Ramos (cell line): ENCODE data around the gene FALEC.
"Not testable (repeated sequence)": the region's sequence is repeated elsewhere in the genome, so short reads cannot be mapped to it uniquely, and the experiment has no call there.

Experiments
- in situ Hi-C: fragments of 300-500 bp; cut with MboI; formaldehyde crosslinking; loops from one replicate; pipeline ENCODE4 v1.14.3; 2022; ENCODE audit warnings: low sequenced_read_pairs; ENCODE audit not compliant: unreplicated experiment

The FALEC gene

GRCh38 chr1:150557065-150557600 lies 41.6 kb downstream of the FALEC start:
- in situ Hi-C loops = no loop called here

GRCh38 chr1:150557813-150558212 lies 42.3 kb downstream of the FALEC start:
- in situ Hi-C loops = no loop called here

DNA sequence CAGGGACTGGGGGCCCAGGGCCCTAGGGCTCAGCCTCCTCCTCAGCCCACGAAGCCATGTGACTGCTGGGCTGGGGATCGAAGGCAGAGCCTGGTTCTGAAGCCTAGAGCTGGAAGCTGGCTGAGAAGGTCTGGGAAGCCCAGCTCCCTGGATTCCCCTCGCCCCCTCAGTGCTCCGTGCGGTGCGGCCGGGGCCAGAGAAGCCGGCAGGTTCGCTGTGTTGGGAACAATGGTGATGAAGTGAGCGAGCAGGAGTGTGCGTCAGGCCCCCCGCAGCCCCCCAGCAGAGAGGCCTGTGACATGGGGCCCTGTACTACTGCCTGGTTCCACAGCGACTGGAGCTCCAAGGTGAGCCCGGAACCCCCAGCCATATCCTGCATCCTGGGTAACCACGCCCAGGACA lies 42.8 kb downstream of the FALEC start:
- in situ Hi-C loops = no loop called here

- in situ Hi-C loops = no loop called here
Observed at GRCh38 chr1:150558761-150559655, 43.5 kb downstream of the FALEC start.

- in situ Hi-C loops = loop anchor here (5.0 kb wide), 1 partner anchor 58 kb away; no protein-coding TSS in a partner anchor
Observed at GRCh38 chr1:150559656-150560010, 44.1 kb downstream of the FALEC start.

DNA sequence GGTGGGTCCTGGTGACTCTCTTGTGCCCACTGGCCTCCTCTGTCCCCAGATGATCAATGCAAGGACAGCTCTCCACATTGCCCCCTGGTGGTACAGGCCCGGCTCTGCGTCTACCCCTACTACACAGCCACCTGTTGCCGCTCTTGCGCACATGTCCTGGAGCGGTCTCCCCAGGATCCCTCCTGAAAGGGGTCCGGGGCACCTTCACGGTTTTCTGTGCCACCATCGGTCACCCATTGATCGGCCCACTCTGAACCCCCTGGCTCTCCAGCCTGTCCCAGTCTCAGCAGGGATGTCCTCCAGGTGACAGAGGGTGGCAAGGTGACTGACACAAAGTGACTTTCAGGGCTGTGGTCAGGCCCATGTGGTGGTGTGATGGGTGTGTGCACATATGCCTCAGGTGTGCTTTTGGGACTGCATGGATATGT lies 44.5 kb downstream of the FALEC start:
- in situ Hi-C loops = loop anchor here (5.0 kb wide), 1 partner anchor 57 kb away; no protein-coding TSS in a partner anchor

- in situ Hi-C loops = loop anchor here (5.0 kb wide), 1 partner anchor 57 kb away; no protein-coding TSS in a partner anchor
Observed at GRCh38 chr1:150560576-150561253, 45.2 kb downstream of the FALEC start.

GRCh38 chr1:150561254-150561973 lies 45.9 kb downstream of the FALEC start:
- in situ Hi-C loops = loop anchor here (5.0 kb wide), 1 partner anchor 56 kb away; no protein-coding TSS in a partner anchor

DNA sequence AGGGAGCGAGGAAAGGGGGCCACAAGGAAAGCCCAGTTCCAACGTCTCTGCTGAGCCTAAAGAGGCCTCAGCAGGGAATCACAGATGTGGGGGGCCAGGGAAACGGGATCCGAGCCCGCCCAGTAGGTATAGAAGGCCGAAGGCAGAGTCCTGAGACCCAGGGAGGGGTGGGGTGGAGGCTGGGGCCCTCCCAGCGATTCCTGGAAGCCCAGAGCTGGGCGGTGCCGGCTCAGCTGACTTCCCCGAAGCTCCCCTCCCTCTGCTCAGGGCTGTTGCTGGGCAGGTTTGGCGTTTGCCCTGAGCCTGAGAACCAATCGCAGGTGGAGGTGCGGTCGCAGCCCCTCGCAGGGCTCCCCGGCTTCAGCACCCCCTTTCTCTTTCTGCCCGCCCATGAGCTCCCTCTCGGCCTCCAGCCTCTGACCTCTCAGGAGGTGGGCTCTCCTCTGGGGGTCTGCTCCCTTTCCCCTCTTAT lies 46.5 kb downstream of the FALEC start:
- in situ Hi-C loops = loop anchor here (5.0 kb wide), 1 partner anchor 55 kb away; no protein-coding TSS in a partner anchor

DNA sequence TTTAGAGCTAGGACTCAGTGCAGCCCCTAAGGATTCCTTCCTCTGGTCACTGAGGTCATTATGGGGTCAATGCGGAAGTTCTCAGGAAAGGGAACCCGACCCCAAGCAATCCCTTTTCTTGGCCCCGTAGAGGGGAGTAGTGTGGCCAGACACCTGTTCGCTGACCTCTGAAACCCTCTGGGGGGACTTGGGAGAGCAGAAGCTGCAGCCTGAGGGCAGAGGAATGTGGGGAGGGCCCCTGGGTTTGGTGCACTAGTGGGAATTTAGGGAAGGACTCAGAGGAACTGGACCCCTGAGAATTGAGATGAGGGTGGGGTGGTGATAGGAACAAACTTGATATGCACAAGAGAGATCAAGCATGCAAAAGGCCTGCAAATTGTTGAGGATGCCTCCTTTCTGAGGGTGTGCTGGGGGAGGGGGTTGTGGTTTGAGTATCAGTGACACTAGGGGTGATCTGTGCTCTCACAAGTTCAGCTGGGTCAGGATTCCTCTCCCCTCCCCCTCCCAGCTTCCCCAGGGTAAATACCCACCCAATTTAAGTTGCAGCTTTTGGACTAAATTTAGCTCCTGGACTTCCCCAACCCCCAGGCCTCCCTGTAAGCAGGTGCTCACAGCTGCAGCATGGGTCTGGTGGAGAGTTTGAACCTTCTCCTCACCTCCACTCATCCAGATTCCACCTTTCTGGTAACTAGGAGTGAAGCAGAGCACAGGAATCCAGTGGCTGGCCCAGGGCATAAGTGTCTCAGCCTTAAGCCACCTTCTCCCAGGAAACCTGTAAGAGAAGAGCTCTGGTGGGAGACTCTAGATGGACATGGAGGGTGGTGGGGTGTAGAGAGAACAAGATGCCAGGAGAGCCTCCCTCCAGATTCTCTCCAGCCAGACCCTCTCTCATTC lies 47.1 kb downstream of the FALEC start:
- in situ Hi-C loops = loop anchor here (5.0 kb wide), 1 partner anchor 55 kb away; no protein-coding TSS in a partner anchor

- in situ Hi-C loops = loop anchor here (5.0 kb wide), 1 partner anchor 54 kb away; no protein-coding TSS in a partner anchor
Observed at GRCh38 chr1:150563340-150564038, 47.9 kb downstream of the FALEC start.

DNA sequence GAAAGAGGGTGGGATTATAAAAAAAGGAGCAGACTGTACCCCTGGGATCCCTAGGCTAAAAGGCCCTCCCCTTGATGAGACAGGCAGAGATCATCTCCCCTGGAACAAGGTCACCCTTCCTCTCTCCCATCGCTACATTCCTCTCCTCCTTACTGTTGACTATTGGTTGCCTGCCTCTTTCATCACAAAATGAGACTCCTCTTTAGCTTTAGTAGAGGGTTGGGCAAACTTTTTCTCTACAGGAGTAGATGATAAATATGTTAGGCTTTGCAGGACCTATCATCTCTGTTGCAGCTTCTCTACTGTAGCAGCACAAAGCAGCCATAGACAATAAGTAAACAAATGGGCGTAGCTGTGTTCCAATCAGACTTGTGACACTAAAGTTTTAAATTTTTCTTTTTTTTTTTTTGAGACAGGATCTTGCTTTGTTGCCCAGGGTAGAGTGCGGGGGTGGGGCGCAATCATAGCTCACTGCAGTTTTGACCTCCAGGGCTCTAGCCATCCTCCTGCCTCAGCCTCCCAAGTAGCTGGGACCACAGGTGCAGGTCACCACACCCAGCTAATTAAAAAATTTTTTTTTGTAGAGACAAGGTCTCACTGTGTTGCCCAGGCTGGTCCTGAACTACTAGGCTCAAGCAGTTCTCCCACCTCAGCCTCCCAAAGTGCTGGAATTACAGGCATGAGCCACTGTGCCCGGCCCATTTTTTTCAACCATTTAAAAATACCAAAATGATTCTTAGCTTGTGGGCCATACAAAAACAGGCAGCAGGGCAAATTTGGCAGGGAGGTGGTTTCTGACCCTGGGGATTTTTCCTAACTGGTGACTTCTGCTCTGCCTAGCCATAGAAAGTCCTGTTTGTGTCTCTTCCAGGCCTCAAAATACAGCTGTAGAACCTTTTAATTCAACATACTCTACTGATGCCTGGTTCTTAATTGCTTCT lies 48.8 kb downstream of the FALEC start:
- in situ Hi-C loops = loop anchor here (5.0 kb wide), 1 partner anchor 53 kb away; no protein-coding TSS in a partner anchor

DNA sequence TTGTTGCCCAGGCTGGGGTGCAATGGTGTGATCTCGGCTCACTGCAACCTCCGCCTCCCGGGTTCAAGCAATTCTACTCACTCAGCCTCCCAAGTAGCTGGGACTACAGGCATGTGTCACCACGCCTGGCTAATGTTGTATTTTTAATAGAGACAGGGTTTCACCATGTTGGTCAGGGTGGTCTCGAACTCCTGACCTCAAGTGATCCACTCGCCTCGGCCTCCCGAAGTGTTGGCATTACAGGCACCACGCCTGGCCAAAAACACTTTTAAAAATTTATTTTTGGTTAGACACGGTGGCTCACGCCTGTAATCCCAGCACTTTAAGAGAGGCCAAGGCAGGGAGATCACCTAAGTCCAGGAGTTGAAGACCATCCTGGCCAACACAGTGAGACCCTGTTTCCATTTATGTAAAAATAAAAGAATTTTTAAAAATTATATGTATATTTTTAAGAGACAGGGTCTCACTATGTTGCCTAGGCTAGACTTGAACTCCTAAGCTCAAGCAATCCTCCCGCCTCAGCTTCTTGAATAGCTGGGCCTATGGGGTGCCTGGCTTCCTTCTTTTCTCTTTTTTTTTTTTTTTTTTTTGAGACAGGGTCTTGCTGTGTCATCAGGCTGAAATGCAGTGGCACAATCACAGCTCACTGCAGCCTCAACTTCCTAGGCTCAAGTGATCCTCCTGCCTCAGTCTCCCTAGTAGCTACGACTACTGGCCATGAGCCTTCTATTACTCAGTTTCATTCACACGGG lies 49.9 kb downstream of the FALEC start:
- in situ Hi-C loops = not testable (repeated sequence)

GRCh38 chr1:150566589-150567340 lies 51.2 kb downstream of the FALEC start:
- in situ Hi-C loops = no loop called here

- in situ Hi-C loops = no loop called here
Observed at GRCh38 chr1:150567341-150567716, 51.8 kb downstream of the FALEC start.
